Measurements from ENCODE around the gene TBL1X. TPM values are rescaled to one million over a fixed set of nuclear protein-coding genes. Genes with fewer than 3 reads are reported as not detected.

The TBL1X gene
- total RNA-seq, 1 experiment from 2014 or later: 15.0 TPM

- H3K4me1 Mint-ChIP-seq (ENCODE audit: insufficient read depth, unreplicated experiment): peaks cover 8% of the 10 kb centered on the region
Observed at GRCh38 chrX:9539605-9540387, 74.9 kb downstream of the TBL1X start.

GRCh38 chrX:9542106-9542760 lies 77.4 kb downstream of the TBL1X start:
- no peak overlapping the region for H3K27ac Mint-ChIP-seq (ENCODE audit: low read depth, unreplicated experiment)
- no TSS peak for BruUV-seq (replicated peaks)

More at GRCh38 chrX:9539605-9540387, 74.9 kb downstream of the TBL1X start:
- peaks cover 5% of the 10 kb centered on the region for H3K9me3 Mint-ChIP-seq (ENCODE audit: unreplicated experiment)
- POLR2A ChIA-PET: no interaction called here
- BruUV-seq (replicated peaks): no TSS peak
- H3K27ac Mint-ChIP-seq (ENCODE audit: low read depth, unreplicated experiment): no peak overlapping the region
- H3K4me3 Mint-ChIP-seq (ENCODE audit: unreplicated experiment): no peak overlapping the region
- TF ChIP-seq, protein P1, sequence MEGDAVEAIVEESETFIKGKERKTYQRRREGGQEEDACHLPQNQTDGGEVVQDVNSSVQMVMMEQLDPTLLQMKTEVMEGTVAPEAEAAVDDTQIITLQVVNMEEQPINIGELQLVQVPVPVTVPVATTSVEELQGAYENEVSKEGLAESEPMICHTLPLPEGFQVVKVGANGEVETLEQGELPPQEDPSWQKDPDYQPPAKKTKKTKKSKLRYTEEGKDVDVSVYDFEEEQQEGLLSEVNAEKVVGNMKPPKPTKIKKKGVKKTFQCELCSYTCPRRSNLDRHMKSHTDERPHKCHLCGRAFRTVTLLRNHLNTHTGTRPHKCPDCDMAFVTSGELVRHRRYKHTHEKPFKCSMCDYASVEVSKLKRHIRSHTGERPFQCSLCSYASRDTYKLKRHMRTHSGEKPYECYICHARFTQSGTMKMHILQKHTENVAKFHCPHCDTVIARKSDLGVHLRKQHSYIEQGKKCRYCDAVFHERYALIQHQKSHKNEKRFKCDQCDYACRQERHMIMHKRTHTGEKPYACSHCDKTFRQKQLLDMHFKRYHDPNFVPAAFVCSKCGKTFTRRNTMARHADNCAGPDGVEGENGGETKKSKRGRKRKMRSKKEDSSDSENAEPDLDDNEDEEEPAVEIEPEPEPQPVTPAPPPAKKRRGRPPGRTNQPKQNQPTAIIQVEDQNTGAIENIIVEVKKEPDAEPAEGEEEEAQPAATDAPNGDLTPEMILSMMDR (IDR thresholded peaks at IDR 0.05; ENCODE audit: unreplicated experiment): no peak
- H3K27me3 Mint-ChIP-seq (ENCODE audit: insufficient read depth, unreplicated experiment): no peaks in the 10 kb centered on the region
- peaks cover 4% of the 10 kb centered on the region for H3K36me3 Mint-ChIP-seq (ENCODE audit: insufficient read depth, unreplicated experiment)
- no peak for DNase-seq (ENCODE audit: unreplicated experiment)
- intact Hi-C loops (cut with micrococcal nuclease): no loop called here
- CTCF ChIA-PET: interaction anchor here (0.9 kb wide), 1 partner anchor 171 kb away, joined by 3 read pairs; no protein-coding TSS in a partner anchor

DNA sequence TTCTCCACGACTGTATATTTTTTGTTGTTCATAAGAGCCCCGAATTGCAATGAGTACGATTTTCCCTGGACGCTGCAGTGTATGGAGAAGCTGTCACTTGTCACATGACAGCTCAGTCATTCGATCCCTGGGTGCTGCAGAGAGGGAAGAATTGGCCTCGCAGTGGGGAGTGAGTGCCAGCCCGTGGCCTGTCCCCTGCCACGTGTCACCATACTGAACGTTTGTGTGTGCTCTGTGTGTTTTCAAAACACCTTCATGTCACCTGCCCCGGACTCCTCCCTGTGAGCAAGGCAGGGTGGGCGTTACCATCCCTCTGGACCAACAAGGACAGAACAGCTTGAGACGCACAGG lies 77.9 kb downstream of the TBL1X start:
- no peak overlapping the region for H3K4me3 Mint-ChIP-seq (ENCODE audit: unreplicated experiment)
- DNase-seq (ENCODE audit: unreplicated experiment): no peak
- no peaks in the 10 kb centered on the region for H3K27me3 Mint-ChIP-seq (ENCODE audit: insufficient read depth, unreplicated experiment)
- H3K9me3 Mint-ChIP-seq (ENCODE audit: unreplicated experiment): peaks cover 8% of the 10 kb centered on the region
- TF ChIP-seq, protein P1 (IDR thresholded peaks at IDR 0.05; ENCODE audit: unreplicated experiment): no peak
- ChIA-PET POLR2A (no interaction called here), CTCF (no interaction called here)
- H3K27ac Mint-ChIP-seq (ENCODE audit: low read depth, unreplicated experiment): no peak overlapping the region
- peaks cover 6% of the 10 kb centered on the region for H3K4me1 Mint-ChIP-seq (ENCODE audit: insufficient read depth, unreplicated experiment)
- BruUV-seq (replicated peaks): no TSS peak
- intact Hi-C loops (cut with micrococcal nuclease): no loop called here
- peaks cover 11% of the 10 kb centered on the region for H3K36me3 Mint-ChIP-seq (ENCODE audit: insufficient read depth, unreplicated experiment)

More at GRCh38 chrX:9542106-9542760, 77.4 kb downstream of the TBL1X start:
- DNase-seq (ENCODE audit: unreplicated experiment): no peak
- H3K36me3 Mint-ChIP-seq (ENCODE audit: insufficient read depth, unreplicated experiment): peaks cover 11% of the 10 kb centered on the region
- no peak overlapping the region for H3K4me3 Mint-ChIP-seq (ENCODE audit: unreplicated experiment)
- peaks cover 12% of the 10 kb centered on the region for H3K9me3 Mint-ChIP-seq (ENCODE audit: unreplicated experiment)
- ChIA-PET POLR2A (no interaction called here), CTCF (interaction anchor here (0.6 kb wide), 2 partner anchors 20 to 229 kb away, joined by 3 read pairs; no protein-coding TSS in a partner anchor)
- H3K27me3 Mint-ChIP-seq (ENCODE audit: insufficient read depth, unreplicated experiment): no peaks in the 10 kb centered on the region
- TF ChIP-seq, protein P1 (IDR thresholded peaks at IDR 0.05; ENCODE audit: unreplicated experiment): no peak
- peaks cover 6% of the 10 kb centered on the region for H3K4me1 Mint-ChIP-seq (ENCODE audit: insufficient read depth, unreplicated experiment)
- intact Hi-C loops (cut with micrococcal nuclease): no loop called here

DNA sequence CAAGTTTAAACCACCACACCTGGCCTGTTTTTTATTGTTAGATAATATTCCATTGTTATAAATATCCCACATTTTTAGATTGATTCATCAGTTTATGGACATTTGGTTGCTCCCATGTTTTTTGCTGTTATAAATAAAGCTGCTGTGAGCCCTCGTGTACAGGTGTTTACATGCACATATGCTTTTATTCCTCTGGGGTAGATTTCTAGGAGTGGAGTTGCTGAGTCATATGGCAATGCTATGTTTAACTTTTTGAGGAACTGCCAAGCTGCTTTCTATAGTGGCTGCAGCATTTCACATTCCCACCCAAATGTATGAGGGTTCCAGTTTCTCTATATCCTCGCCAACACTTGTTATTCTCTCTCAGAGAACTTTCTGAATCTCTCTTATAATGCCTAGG lies 90.5 kb downstream of the TBL1X start:
- no peaks in the 10 kb centered on the region for H3K27me3 Mint-ChIP-seq (ENCODE audit: insufficient read depth, unreplicated experiment)
- peak; percentile 39 for DNase-seq (ENCODE audit: unreplicated experiment)
- no peak overlapping the region for H3K4me3 Mint-ChIP-seq (ENCODE audit: unreplicated experiment)
- CTCF ChIA-PET: no interaction called here
- TF ChIP-seq, protein P1 (IDR thresholded peaks at IDR 0.05; ENCODE audit: unreplicated experiment): no peak
- H3K36me3 Mint-ChIP-seq (ENCODE audit: insufficient read depth, unreplicated experiment): no peaks in the 10 kb centered on the region
- H3K27ac Mint-ChIP-seq (ENCODE audit: low read depth, unreplicated experiment): no peak overlapping the region
- no peaks in the 10 kb centered on the region for H3K4me1 Mint-ChIP-seq (ENCODE audit: insufficient read depth, unreplicated experiment)
- no peaks in the 10 kb centered on the region for H3K9me3 Mint-ChIP-seq (ENCODE audit: unreplicated experiment)
- intact Hi-C loops (cut with micrococcal nuclease): no loop called here
- no TSS peak for BruUV-seq (replicated peaks)
- POLR2A ChIA-PET: no interaction called here
